ENCODE data around the gene KRTAP10-8. TPM values are rescaled to one million over a fixed set of nuclear protein-coding genes. Genes with fewer than 3 reads are reported as not detected.
"Not testable (repeated sequence)": the region's sequence is repeated elsewhere in the genome, so short reads cannot be mapped to it uniquely, and the experiment has no call there.

KRTAP10-8 gene
- total RNA-seq, 3 donors from 2014 or later = not detected

- H3K36me3 ChIP-seq (ENCODE audit: low read depth) = no peaks in the 10 kb centered on the region
These were observed 42.8 kb downstream of the KRTAP10-8 start, which contains the start of gene KRTAP12-4 for GRCh38 chr21:44654576-44655175. Gene KRTAP12-4, minus strand, starts transcription at chr21:44654659. Its CDS starts 45 bp downstream, at chr21:44654614.

GRCh38 chr21:44656868-44657267, 45.0 kb downstream of the KRTAP10-8 start:
- intact Hi-C loops (cut with DNase I, micrococcal nuclease) = no loop called here
- ATAC-seq = no peak

More at GRCh38 chr21:44654576-44655175, 42.8 kb downstream of the KRTAP10-8 start, which contains the start of gene KRTAP12-4:
- H3K4me1 ChIP-seq (ENCODE audit: low read depth) = no peaks in the 10 kb centered on the region
- no peak for TF ChIP-seq CTCF (IDR thresholded peaks at IDR 0.05)
- DNase-seq (no peak), ATAC-seq (no peak)
- H3K9me3 ChIP-seq = no peaks in the 10 kb centered on the region
- intact Hi-C loops (cut with DNase I, micrococcal nuclease) = no loop called here
- no peak within 1 kb of the TSS for H3K4me3 ChIP-seq

GRCh38 chr21:44657635-44658540, 46.0 kb downstream of the KRTAP10-8 start, which contains the start of gene KRTAP12-3:
Gene KRTAP12-3, plus strand, starts transcription at chr21:44657932. Its CDS starts 48 bp downstream, at chr21:44657980.
- intact Hi-C loops (cut with DNase I, micrococcal nuclease) = no loop called here
- Histone ChIP-seq H3K36me3 (ENCODE audit: low read depth) (no peaks in the 10 kb centered on the region), H3K9me3 (no peaks in the 10 kb centered on the region), H3K4me1 (ENCODE audit: low read depth) (no peaks in the 10 kb centered on the region), H3K4me3 (no peak within 1 kb of the TSS)
- ATAC-seq = peak; percentile 70
- TF ChIP-seq CTCF (IDR thresholded peaks at IDR 0.05) = no peak
- no peak for DNase-seq

More at GRCh38 chr21:44656868-44657267, 45.0 kb downstream of the KRTAP10-8 start:
- Histone ChIP-seq H3K36me3 (ENCODE audit: low read depth) (no peaks in the 10 kb centered on the region), H3K9me3 (no peaks in the 10 kb centered on the region), H3K4me1 (ENCODE audit: low read depth) (no peaks in the 10 kb centered on the region), H3K4me3 (no peak overlapping the region)
- no peak for DNase-seq
- TF ChIP-seq CTCF (IDR thresholded peaks at IDR 0.05) = no peak

- Histone ChIP-seq H3K9me3 (no peaks in the 10 kb centered on the region), H3K36me3 (ENCODE audit: low read depth) (no peaks in the 10 kb centered on the region), H3K4me3 (no peak overlapping the region), H3K4me1 (ENCODE audit: low read depth) (no peaks in the 10 kb centered on the region)
- intact Hi-C loops (cut with DNase I, micrococcal nuclease) = no loop called here
- no peak for TF ChIP-seq CTCF (IDR thresholded peaks at IDR 0.05)
- ATAC-seq (no peak), DNase-seq (no peak)
These were observed 46.6 kb downstream of the KRTAP10-8 start for GRCh38 chr21:44658541-44658910.

- Histone ChIP-seq H3K4me3 (no peak overlapping the region), H3K36me3 (ENCODE audit: low read depth) (no peaks in the 10 kb centered on the region), H3K9me3 (no peaks in the 10 kb centered on the region), H3K4me1 (ENCODE audit: low read depth) (no peaks in the 10 kb centered on the region)
- peak in 1 of 3 donors; percentile 7 for DNase-seq
- intact Hi-C loops (cut with DNase I, micrococcal nuclease) = no loop called here
- no peak for TF ChIP-seq CTCF (IDR thresholded peaks at IDR 0.05)
- ATAC-seq = peak; percentile 49
These were observed 47.2 kb downstream of the KRTAP10-8 start for GRCh38 chr21:44658913-44659595.

- ATAC-seq; H3K36me3 ChIP-seq (ENCODE audit: low read depth); H3K4me3 ChIP-seq; H3K4me1 ChIP-seq (ENCODE audit: low read depth); intact Hi-C loops (cut with DNase I, micrococcal nuclease); DNase-seq; H3K9me3 ChIP-seq: not testable (repeated sequence)
These were observed 49.7 kb downstream of the KRTAP10-8 start for GRCh38 chr21:44661567-44661966.
